HepG2 (cell line): ENCODE data around the gene BIRC3. TPM values are rescaled to one million over a fixed set of nuclear protein-coding genes. Genes with fewer than 3 reads are reported as not detected.

ENCODE experiments used
- BCL6 ChIP-seq: IDR thresholded peaks from 2 replicates; pipeline ENCODE4 v1.6.1; 2016; ENCODE audit warnings: missing genetic modification reagents, missing compliant biosample characterization
- CHD4 ChIP-seq: fragments of 200-600 bp; sonication (generic); IDR thresholded peaks from 2 replicates; pipeline ENCODE4 v1.7.0; 2017; ENCODE audit warnings: mild to moderate bottlenecking, low read length, borderline replicate concordance
- EP300 ChIP-seq, 3 experiments: sonication (generic) in 1 of 3; formaldehyde crosslinking in 1 of 3; IDR thresholded peaks; 2 replicates each; pipeline versions ENCODE4 v1.5.1 to v1.6.1; 2011 to 2020; ENCODE audit warnings: low read depth in 2 of 3, low read length in 2 of 3, borderline replicate concordance in 1 of 3, improper control_type of control experiment in 1 of 3, mild to moderate bottlenecking in 1 of 3, missing genetic modification reagents in 1 of 3, moderate library complexity in 1 of 3
- FOXP1 ChIP-seq, 2 experiments: fragments of 450-650 bp in 1 of 2; IDR thresholded peaks; 2 replicates each; pipeline ENCODE4 v1.6.1; 2017 to 2018; ENCODE audit warnings: antibody characterized with exemption in 1 of 2
- NCOR1 ChIP-seq: fragments of 200-600 bp; sonication (generic); IDR thresholded peaks from 2 replicates; pipeline ENCODE4 v1.7.0; 2017; ENCODE audit warnings: antibody characterized with exemption, low read length, borderline replicate concordance
- RAD51 ChIP-seq: fragments of 450-650 bp; IDR thresholded peaks from 2 replicates; pipeline ENCODE4 v1.6.1; 2016; ENCODE audit warnings: borderline replicate concordance
- RBM39 ChIP-seq: fragments of 200-400 bp; formaldehyde crosslinking; IDR thresholded peaks from one replicate; pipeline ENCODE4 v1.6.1; 2018; ENCODE audit warnings: antibody characterized with exemption, mild to moderate bottlenecking, low read depth, low read length; ENCODE audit not compliant: poor library complexity, severe bottlenecking
- TARDBP ChIP-seq: sonication (generic); formaldehyde crosslinking; IDR thresholded peaks from 2 replicates; pipeline ENCODE4 v1.8.0; 2022; ENCODE audit warnings: mild to moderate bottlenecking, missing genetic modification reagents
- ZFX ChIP-seq: sonication (generic); formaldehyde crosslinking; IDR thresholded peaks from 2 replicates; pipeline ENCODE4 v1.4.0; 2020; ENCODE audit warnings: mild to moderate bottlenecking, low read depth, missing genetic modification reagents, moderate library complexity
- ZNF160 ChIP-seq: sonication (generic); formaldehyde crosslinking; IDR thresholded peaks from 2 replicates; pipeline ENCODE4 v1.8.0; 2022; ENCODE audit warnings: mild to moderate bottlenecking, inconsistent platforms, missing genetic modification reagents
- ZNF263 ChIP-seq: sonication (generic); formaldehyde crosslinking; IDR thresholded peaks from 2 replicates; pipeline ENCODE4 v1.4.0; 2020; ENCODE audit warnings: missing genetic modification reagents
- ZNF326 ChIP-seq: sonication (generic); formaldehyde crosslinking; IDR thresholded peaks from 2 replicates; pipeline ENCODE4 v1.4.0; 2020; ENCODE audit warnings: missing genetic modification reagents, borderline replicate concordance
- ZNF350 ChIP-seq: sonication (generic); formaldehyde crosslinking; IDR thresholded peaks from 2 replicates; pipeline ENCODE4 v1.4.0; 2020; ENCODE audit warnings: mild to moderate bottlenecking, low read depth, missing genetic modification reagents, borderline replicate concordance
- ZNF761 ChIP-seq: sonication (generic); formaldehyde crosslinking; conservative IDR thresholded peaks from 2 replicates; pipeline ENCODE4 v1.4.0; 2020; ENCODE audit warnings: mild to moderate bottlenecking, missing genetic modification reagents
- polyA plus RNA-seq, 8 experiments: library from polyadenylated mRNA; depleted of rRNA in 3 of 8; stranded (reverse) in 7 of 8; unstranded in 1 of 8; fragments of >200 nt; fragmentation: Illumina TruSeq in 4 of 8; extraction: Trizol in 4 of 8; gene quantifications; 2 replicates each; pipeline versions ENCODE4 v1.2.1 to v1.2.3, GENCODE V29; 2011 to 2016; ENCODE audit warnings: low read depth in 4 of 8, missing spikeins in 1 of 8, mixed read lengths in 1 of 8; ENCODE audit not compliant: insufficient read depth in 1 of 8
- total RNA-seq, 5 experiments: library from RNA; depleted of rRNA; stranded (reverse); fragments of >200 nt; fragmentation: Illumina TruSeq; extraction: Trizol; gene quantifications; 2 replicates each; pipeline ENCODE4 v1.2.3, GENCODE V29; 2016; ENCODE audit warnings: low read depth in 1 of 5
- TF ChIP-seq, protein P1 (sequence below): IDR thresholded peaks from 2 replicates; pipeline ENCODE4 v1.6.1; 2016; ENCODE audit warnings: mild to moderate bottlenecking
- TF ChIP-seq, protein P2 (sequence below): sonication (generic); formaldehyde crosslinking; IDR thresholded peaks from 2 replicates; pipeline ENCODE4 v1.9.0; 2021; ENCODE audit warnings: mild to moderate bottlenecking, missing genetic modification reagents
- TF ChIP-seq, protein P3 (sequence below): IDR thresholded peaks from 2 replicates; pipeline ENCODE4 v1.6.1; 2016; ENCODE audit warnings: low read depth
- TF ChIP-seq, protein P4 (sequence below): sonication (generic); formaldehyde crosslinking; IDR thresholded peaks from 2 replicates; pipeline ENCODE4 v1.5.1; 2020; ENCODE audit warnings: missing genetic modification reagents, mild to moderate bottlenecking, borderline replicate concordance

Gene BIRC3
- total and polyA plus RNA-seq, 2 of the 13 experiments (the other 11 are each of a cell fraction or from before 2014, with no cell fraction given): 0.41 to 4.2 TPM

DNA sequence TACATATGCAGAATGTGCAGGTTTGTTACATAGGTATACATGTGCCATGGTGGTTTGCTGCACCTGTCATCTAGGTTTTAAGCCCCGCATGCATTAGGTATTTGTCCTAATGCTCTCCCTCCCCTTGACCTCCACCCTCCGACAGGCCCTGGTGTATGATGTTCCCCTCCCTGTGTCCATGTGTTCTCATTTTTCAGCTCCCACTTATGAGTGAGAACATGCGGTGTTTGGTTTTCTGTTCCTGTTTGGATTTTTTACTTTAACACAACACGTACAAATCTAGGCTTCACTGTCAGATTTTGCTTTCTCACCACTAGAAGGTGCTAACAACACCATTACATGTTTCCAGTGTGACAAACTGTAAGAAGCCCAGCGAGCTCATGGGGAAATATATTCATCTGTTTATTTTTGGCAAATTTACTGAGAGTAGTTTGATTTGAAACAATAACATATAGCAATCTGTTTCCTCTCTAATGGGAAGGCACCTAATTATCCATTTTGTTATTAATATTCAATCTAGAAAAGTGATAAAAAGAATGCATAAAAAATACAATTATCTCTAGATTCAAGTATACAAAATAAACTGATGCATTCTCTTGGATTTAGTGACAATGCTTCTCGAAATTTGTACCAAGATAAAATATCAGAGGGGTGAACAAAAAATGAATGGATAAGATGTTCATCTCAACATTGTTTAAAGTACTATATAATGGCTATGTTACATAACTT is 23.2 kb upstream of the BIRC3 start (continued):
- TF ChIP-seq NCOR1 (no peak), ZNF263 (CRISPR knock-in tag) (no peak), ZNF160 (CRISPR knock-in tag) (no peak), BCL6 (no peak), ZNF761 (no peak), TARDBP (no peak), ZNF326 (no peak), CHD4 (no peak), EP300 (IDR thresholded peaks at IDR 0.05; ENCODE audit: low read depth in 2 of 2, low read length in 2 of 2) (no peak), EP300 (CRISPR knock-in tag; IDR thresholded peaks at IDR 0.05; ENCODE audit: borderline replicate concordance) (no peak), ZNF350 (no peak), FOXP1 (IDR thresholded peaks at IDR 0.05) (no peak), FOXP1 (CRISPR knock-in tag; IDR thresholded peaks at IDR 0.05) (no peak), RAD51 (no peak), RBM39 (no peak), ZFX (CRISPR knock-in tag) (no peak)
- TF ChIP-seq, protein P1, sequence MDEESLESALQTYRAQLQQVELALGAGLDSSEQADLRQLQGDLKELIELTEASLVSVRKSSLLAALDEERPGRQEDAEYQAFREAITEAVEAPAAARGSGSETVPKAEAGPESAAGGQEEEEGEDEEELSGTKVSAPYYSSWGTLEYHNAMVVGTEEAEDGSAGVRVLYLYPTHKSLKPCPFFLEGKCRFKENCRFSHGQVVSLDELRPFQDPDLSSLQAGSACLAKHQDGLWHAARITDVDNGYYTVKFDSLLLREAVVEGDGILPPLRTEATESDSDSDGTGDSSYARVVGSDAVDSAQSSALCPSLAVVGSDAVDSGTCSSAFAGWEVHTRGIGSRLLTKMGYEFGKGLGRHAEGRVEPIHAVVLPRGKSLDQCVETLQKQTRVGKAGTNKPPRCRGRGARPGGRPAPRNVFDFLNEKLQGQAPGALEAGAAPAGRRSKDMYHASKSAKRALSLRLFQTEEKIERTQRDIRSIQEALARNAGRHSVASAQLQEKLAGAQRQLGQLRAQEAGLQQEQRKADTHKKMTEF (CRISPR knock-in tag): no peak
- TF ChIP-seq, protein P2, sequence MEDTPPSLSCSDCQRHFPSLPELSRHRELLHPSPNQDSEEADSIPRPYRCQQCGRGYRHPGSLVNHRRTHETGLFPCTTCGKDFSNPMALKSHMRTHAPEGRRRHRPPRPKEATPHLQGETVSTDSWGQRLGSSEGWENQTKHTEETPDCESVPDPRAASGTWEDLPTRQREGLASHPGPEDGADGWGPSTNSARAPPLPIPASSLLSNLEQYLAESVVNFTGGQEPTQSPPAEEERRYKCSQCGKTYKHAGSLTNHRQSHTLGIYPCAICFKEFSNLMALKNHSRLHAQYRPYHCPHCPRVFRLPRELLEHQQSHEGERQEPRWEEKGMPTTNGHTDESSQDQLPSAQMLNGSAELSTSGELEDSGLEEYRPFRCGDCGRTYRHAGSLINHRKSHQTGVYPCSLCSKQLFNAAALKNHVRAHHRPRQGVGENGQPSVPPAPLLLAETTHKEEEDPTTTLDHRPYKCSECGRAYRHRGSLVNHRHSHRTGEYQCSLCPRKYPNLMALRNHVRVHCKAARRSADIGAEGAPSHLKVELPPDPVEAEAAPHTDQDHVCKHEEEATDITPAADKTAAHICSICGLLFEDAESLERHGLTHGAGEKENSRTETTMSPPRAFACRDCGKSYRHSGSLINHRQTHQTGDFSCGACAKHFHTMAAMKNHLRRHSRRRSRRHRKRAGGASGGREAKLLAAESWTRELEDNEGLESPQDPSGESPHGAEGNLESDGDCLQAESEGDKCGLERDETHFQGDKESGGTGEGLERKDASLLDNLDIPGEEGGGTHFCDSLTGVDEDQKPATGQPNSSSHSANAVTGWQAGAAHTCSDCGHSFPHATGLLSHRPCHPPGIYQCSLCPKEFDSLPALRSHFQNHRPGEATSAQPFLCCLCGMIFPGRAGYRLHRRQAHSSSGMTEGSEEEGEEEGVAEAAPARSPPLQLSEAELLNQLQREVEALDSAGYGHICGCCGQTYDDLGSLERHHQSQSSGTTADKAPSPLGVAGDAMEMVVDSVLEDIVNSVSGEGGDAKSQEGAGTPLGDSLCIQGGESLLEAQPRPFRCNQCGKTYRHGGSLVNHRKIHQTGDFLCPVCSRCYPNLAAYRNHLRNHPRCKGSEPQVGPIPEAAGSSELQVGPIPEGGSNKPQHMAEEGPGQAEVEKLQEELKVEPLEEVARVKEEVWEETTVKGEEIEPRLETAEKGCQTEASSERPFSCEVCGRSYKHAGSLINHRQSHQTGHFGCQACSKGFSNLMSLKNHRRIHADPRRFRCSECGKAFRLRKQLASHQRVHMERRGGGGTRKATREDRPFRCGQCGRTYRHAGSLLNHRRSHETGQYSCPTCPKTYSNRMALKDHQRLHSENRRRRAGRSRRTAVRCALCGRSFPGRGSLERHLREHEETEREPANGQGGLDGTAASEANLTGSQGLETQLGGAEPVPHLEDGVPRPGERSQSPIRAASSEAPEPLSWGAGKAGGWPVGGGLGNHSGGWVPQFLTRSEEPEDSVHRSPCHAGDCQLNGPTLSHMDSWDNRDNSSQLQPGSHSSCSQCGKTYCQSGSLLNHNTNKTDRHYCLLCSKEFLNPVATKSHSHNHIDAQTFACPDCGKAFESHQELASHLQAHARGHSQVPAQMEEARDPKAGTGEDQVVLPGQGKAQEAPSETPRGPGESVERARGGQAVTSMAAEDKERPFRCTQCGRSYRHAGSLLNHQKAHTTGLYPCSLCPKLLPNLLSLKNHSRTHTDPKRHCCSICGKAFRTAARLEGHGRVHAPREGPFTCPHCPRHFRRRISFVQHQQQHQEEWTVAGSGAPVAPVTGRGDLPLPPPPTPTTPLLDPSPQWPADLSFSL (CRISPR knock-in tag): no peak
- TF ChIP-seq, protein P3, sequence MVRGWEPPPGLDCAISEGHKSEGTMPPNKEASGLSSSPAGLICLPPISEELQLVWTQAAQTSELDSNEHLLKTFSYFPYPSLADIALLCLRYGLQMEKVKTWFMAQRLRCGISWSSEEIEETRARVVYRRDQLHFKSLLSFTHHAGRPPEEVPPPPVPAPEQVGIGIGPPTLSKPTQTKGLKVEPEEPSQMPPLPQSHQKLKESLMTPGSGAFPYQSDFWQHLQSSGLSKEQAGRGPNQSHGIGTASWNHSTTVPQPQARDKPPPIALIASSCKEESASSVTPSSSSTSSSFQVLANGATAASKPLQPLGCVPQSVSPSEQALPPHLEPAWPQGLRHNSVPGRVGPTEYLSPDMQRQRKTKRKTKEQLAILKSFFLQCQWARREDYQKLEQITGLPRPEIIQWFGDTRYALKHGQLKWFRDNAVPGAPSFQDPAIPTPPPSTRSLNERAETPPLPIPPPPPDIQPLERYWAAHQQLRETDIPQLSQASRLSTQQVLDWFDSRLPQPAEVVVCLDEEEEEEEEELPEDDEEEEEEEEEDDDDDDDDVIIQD: no peak
- TF ChIP-seq, protein P4, sequence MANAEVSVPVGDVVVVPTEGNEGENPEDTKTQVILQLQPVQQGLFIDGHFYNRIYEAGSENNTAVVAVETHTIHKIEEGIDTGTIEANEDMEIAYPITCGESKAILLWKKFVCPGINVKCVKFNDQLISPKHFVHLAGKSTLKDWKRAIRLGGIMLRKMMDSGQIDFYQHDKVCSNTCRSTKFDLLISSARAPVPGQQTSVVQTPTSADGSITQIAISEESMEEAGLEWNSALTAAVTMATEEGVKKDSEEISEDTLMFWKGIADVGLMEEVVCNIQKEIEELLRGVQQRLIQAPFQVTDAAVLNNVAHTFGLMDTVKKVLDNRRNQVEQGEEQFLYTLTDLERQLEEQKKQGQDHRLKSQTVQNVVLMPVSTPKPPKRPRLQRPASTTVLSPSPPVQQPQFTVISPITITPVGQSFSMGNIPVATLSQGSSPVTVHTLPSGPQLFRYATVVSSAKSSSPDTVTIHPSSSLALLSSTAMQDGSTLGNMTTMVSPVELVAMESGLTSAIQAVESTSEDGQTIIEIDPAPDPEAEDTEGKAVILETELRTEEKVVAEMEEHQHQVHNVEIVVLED: no peak
